GM23338 (cell line): Measurements from ENCODE around the gene EDN2.

Source experiments
- CTCF ChIP-seq, 2 experiments: fragments of 200-600 bp in 1 of 2; sonication (generic) in 1 of 2; conservative IDR thresholded peaks; 2 replicates each; pipeline versions ENCODE4 v1.5.1 to v1.6.1; 2016 to 2017; ENCODE audit warnings: antibody characterized with exemption in 2 of 2, low read depth in 2 of 2, mild to moderate bottlenecking in 2 of 2, moderate library complexity in 1 of 2
- ETS1 ChIP-seq: IDR thresholded peaks from 2 replicates; pipeline ENCODE4 v1.6.1; 2016; ENCODE audit warnings: antibody characterized with exemption
- EZH2 ChIP-seq: fragments of 200-600 bp; sonication (generic); IDR thresholded peaks from one replicate; pipeline ENCODE4 v1.8.0; 2017; ENCODE audit warnings: antibody characterized with exemption, mild to moderate bottlenecking, low read depth; ENCODE audit not compliant: unreplicated experiment
- EZH2phosphoT487 ChIP-seq: fragments of 200-600 bp; sonication (generic); IDR thresholded peaks from one replicate; pipeline ENCODE4 v1.8.1; 2018; ENCODE audit warnings: antibody characterized with exemption; ENCODE audit not compliant: unreplicated experiment
- JUNB ChIP-seq: IDR thresholded peaks from one replicate; pipeline ENCODE4 v1.6.1; 2016; ENCODE audit warnings: antibody characterized with exemption; ENCODE audit not compliant: unreplicated experiment
- NANOG ChIP-seq: IDR thresholded peaks from 2 replicates; pipeline ENCODE4 v1.6.1; 2016; ENCODE audit warnings: antibody characterized with exemption, borderline replicate concordance
- POLR2AphosphoS5 ChIP-seq: IDR thresholded peaks from 2 replicates; pipeline ENCODE4 v1.6.1; 2016; ENCODE audit warnings: antibody characterized with exemption, low read depth
- REST ChIP-seq: IDR thresholded peaks from one replicate; pipeline ENCODE4 v1.6.1; 2018; ENCODE audit warnings: antibody characterized with exemption; ENCODE audit not compliant: unreplicated experiment
- STAT1 ChIP-seq: IDR thresholded peaks from one replicate; pipeline ENCODE4 v1.6.1; 2016; ENCODE audit warnings: antibody characterized with exemption; ENCODE audit not compliant: unreplicated experiment
- ZNF114 ChIP-seq: fragments of 250-450 bp; sonication (Bioruptor Pico); IDR thresholded peaks from 2 replicates; pipeline ENCODE4 v1.5.0; 2020; ENCODE audit warnings: mild to moderate bottlenecking, moderate library complexity

DNA sequence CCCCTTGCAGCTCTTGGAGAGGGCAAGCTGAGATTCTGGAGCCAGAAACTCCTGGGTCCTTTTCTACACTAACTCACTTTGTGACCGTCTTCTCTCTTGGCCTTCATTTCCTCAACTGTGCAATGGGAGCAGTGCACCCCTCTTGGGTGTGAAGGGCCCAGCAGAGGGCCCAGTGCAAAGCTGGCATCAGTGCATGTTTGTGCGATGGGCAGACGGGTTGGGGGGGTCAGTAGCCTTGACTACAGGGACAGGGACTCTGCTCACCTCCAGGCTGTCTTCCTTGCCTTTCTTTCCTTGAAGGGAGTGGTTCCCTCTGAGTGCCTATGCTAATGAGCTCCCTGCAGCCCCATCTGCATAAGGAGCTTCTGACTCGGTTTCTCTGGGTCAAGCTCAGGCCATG is 51.0 kb downstream of the EDN2 start:
- no peak for TF ChIP-seq ETS1
- TF ChIP-seq EZH2 = no peak
- TF ChIP-seq CTCF (conservative IDR thresholded peaks at IDR 0.05; ENCODE audit: low read depth in 2 of 2) = no peak
- TF ChIP-seq POLR2AphosphoS5 = no peak
- no peak for TF ChIP-seq EZH2phosphoT487
- TF ChIP-seq REST = no peak
- no peak for TF ChIP-seq ZNF114 (CRISPR knock-in tag)
- no peak for TF ChIP-seq STAT1
- TF ChIP-seq NANOG = no peak
- no peak for TF ChIP-seq JUNB
